ENCODE measurements around the gene SST. TPM values are rescaled to one million over a fixed set of nuclear protein-coding genes. Genes with fewer than 3 reads are reported as not detected.

Gene SST
- total and polyA plus RNA-seq, 7 donors = 1.1 to 19.2 (median 7.0) TPM; not detected in 1

GRCh38 chr3:187667526-187667925, 2.7 kb downstream of the SST start:
- Histone ChIP-seq H3K4me3 (no peak overlapping the region), H3K27ac (no peak overlapping the region), H3K9me3 (no peaks in the 10 kb centered on the region), H3K27me3 (peaks cover 0 to 6% (median 0%) of the 10 kb centered on the region in 3 donors), H3K36me3 (no peaks in the 10 kb centered on the region), H3K4me1 (peaks cover 0 to 22% (median 10%) of the 10 kb centered on the region in 4 donors)
- intact Hi-C loops (cut with DNase I) = no loop called here
- no peak for DNase-seq
- no peak for TF ChIP-seq CTCF (IDR thresholded peaks at IDR 0.05)
- TF ChIP-seq EP300 (IDR thresholded peaks at IDR 0.05) = no peak
- no peak for TF ChIP-seq POLR2AphosphoS5 (IDR thresholded peaks at IDR 0.05)
- TF ChIP-seq POLR2A (IDR thresholded peaks at IDR 0.05) = no peak

- Histone ChIP-seq H3K36me3 (no peaks in the 10 kb centered on the region), H3K27ac (no peak overlapping the region), H3K4me3 (no peak overlapping the region), H3K9me3 (no peaks in the 10 kb centered on the region), H3K4me1 (peaks cover 0 to 11% (median 5%) of the 10 kb centered on the region in 4 donors), H3K27me3 (peaks cover 0 to 6% (median 0%) of the 10 kb centered on the region in 3 donors)
- DNase-seq = no peak
- intact Hi-C loops (cut with DNase I) = no loop called here
- TF ChIP-seq EP300 (IDR thresholded peaks at IDR 0.05) = no peak
- TF ChIP-seq POLR2AphosphoS5 (IDR thresholded peaks at IDR 0.05) = no peak
- no peak for TF ChIP-seq POLR2A (IDR thresholded peaks at IDR 0.05)
- no peak for TF ChIP-seq CTCF (IDR thresholded peaks at IDR 0.05)
- 67 to 76% methylated on average over 3 of the region's 3 CpGs for WGBS, 2 donors
These were observed 4.3 kb downstream of the SST start for GRCh38 chr3:187665764-187666402.

DNA sequence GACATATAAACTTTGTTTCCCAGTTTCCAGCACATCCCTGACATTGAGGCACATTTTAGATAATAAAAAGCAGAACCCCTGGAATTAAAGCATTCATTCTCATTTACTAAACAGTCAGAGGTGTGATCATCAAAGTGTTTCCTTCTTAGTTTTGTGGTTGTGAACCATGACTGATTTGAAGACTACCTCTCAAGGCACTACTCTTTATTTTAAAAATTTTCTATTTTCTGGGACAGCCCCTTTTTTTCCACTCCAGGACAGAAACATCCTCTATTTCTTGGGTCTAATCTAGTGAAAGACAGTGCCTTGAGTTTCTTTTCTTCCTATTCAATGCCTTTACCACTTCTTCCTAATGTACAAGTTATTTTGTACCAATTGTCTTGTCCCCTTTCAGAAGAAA, 5.2 kb downstream of the SST start:
- no peak for DNase-seq
- Histone ChIP-seq H3K27ac (no peak overlapping the region), H3K27me3 (peaks cover 0 to 2% (median 0%) of the 10 kb centered on the region in 3 donors), H3K36me3 (no peaks in the 10 kb centered on the region), H3K4me1 (peaks cover 0 to 3% (median under 1%) of the 10 kb centered on the region in 4 donors), H3K9me3 (no peaks in the 10 kb centered on the region), H3K4me3 (no peak overlapping the region)
- TF ChIP-seq EP300 (IDR thresholded peaks at IDR 0.05) (no peak), POLR2AphosphoS5 (IDR thresholded peaks at IDR 0.05) (no peak), POLR2A (IDR thresholded peaks at IDR 0.05) (no peak), CTCF (IDR thresholded peaks at IDR 0.05) (no peak)
- intact Hi-C loops (cut with DNase I) = no loop called here

GRCh38 chr3:187662848-187663409, 7.3 kb downstream of the SST start:
- WGBS, 2 donors = 62 to 66% methylated on average over 5 of the region's 5 CpGs
- H3K36me3 ChIP-seq = no peaks in the 10 kb centered on the region
- DNase-seq = no peak
- H3K4me1 ChIP-seq = no peaks in the 10 kb centered on the region
- no peak overlapping the region for H3K27ac ChIP-seq
- no peaks in the 10 kb centered on the region for H3K27me3 ChIP-seq
- intact Hi-C loops (cut with DNase I) = no loop called here
- no peak for TF ChIP-seq CTCF (IDR thresholded peaks at IDR 0.05)
- no peak for TF ChIP-seq POLR2A (IDR thresholded peaks at IDR 0.05)
- TF ChIP-seq EP300 (IDR thresholded peaks at IDR 0.05) = no peak
- no peak for TF ChIP-seq POLR2AphosphoS5 (IDR thresholded peaks at IDR 0.05)
- H3K9me3 ChIP-seq = no peaks in the 10 kb centered on the region
- no peak overlapping the region for H3K4me3 ChIP-seq

GRCh38 chr3:187661267-187661666, 8.9 kb downstream of the SST start:
- Histone ChIP-seq H3K4me3 (no peak overlapping the region), H3K27ac (no peak overlapping the region), H3K27me3 (no peaks in the 10 kb centered on the region), H3K4me1 (no peaks in the 10 kb centered on the region), H3K9me3 (no peaks in the 10 kb centered on the region), H3K36me3 (no peaks in the 10 kb centered on the region)
- no peak for DNase-seq
- intact Hi-C loops (cut with DNase I) = no loop called here
- TF ChIP-seq POLR2A (IDR thresholded peaks at IDR 0.05) (no peak), CTCF (IDR thresholded peaks at IDR 0.05) (no peak), EP300 (IDR thresholded peaks at IDR 0.05) (no peak), POLR2AphosphoS5 (IDR thresholded peaks at IDR 0.05) (no peak)

Data from sigmoid colon (tissue), 7 donors.